Stimulated activated CD8-positive, alpha-beta memory T cell treated with anti-CD3 and anti-CD28 coated beads, Interleukin-12 subunit alpha, Interleukin-12 subunit beta, amount 100 ng/mL, for 4 hours (primary cell): ENCODE results near the gene ESR2.

Source experiments
- DNase-seq: peaks from one replicate; pipeline ENCODE4 v3.0.0-alpha.2; 2020; ENCODE audit warnings: low read depth

Gene ESR2

GRCh38 chr14:64035143-64035542, 259.0 kb downstream of the ESR2 start:
- no peak for DNase-seq
